GM23248 (cell line): ENCODE data around the gene IL32.
"Not testable (repeated sequence)": the region's sequence is repeated elsewhere in the genome, so short reads cannot be mapped to it uniquely, and the experiment has no call there.

Source experiments
- EZH2 ChIP-seq: fragments of 200-600 bp; sonication (generic); IDR thresholded peaks from 2 replicates; pipeline ENCODE4 v1.6.1; 2018; ENCODE audit warnings: antibody characterized with exemption, mild to moderate bottlenecking; ENCODE audit not compliant: insufficient read depth, poor library complexity, severe bottlenecking
- EZH2phosphoT487 ChIP-seq: fragments of 200-600 bp; sonication (generic); IDR thresholded peaks from 2 replicates; pipeline ENCODE4 v1.6.1; 2018; ENCODE audit warnings: antibody characterized with exemption, moderate library complexity, mild to moderate bottlenecking, low read depth; ENCODE audit not compliant: insufficient read depth

DNA sequence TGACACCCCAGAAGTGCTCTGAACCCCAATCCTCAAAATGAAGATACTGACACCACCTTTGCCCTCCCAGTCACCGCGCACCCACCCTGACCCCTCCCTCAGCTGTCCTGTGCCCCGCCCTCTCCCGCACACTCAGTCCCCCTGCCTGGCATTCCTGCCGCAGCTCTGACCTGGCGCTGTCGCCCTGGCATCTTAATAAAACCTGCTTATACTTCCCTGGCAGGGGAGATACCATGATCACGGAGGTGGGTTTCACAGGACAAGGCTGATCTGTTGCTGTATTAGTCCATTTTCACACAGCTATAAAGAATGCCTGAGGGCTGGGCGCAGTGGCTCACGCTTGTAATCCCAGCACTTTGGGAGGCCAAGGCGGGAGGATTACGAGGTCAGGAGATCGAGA is 16.5 kb downstream of the IL32 start:
- TF ChIP-seq EZH2, EZH2phosphoT487: not testable (repeated sequence)
